ENCODE data around the gene SPAAR. TPM values are rescaled to one million over a fixed set of nuclear protein-coding genes. Genes with fewer than 3 reads are reported as not detected.

Gene SPAAR
- total and polyA plus RNA-seq, 9 of the 15 experiments (the other 6 are each of a cell fraction or from before 2014, with no cell fraction given): not detected

DNA sequence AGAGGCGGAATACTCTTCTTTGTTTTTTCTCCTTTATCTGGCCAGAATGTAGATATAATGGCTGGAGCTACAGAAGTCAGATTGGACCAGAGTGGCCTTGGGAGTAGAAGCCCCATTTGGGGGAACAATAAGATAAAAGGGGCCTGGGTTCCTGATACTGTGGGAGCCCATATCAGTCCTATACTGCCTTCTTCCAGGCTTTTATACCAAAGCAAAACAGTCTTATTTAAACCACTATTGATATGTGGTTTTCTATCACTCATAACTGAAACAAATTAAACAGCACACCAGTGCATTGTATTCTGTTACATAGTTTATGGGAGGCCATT, 14.3 kb downstream of the SPAAR start:
- no peak for FAIRE-seq
- 0% methylated on average over 1 of the region's 1 CpG for WGBS (ENCODE audit: insufficient coverage, low coverage, missing lambda C conversion rate)
- Histone ChIP-seq H2AFZ (ENCODE audit: low read depth, low read length) (peak overlapping the region; percentile 85), H3K9ac (ENCODE audit: insufficient read depth in 1 of 2, low read depth in 2 of 2, low read length in 2 of 2) (peak overlapping the region in 1 of 2 experiments; percentile 93; a peak in 2 of 4 replicates), H3K4me3 (no peak overlapping the region; the same call in 1 of the 2 replicates), H3K27ac (ENCODE audit: extremely low read depth, low read depth, low read length) (peak overlapping the region; percentile 99), H3K27me3 (ENCODE audit: control insufficient read depth in 2 of 2, insufficient read depth in 2 of 2, low read length in 2 of 2) (no peaks in the 10 kb centered on the region), H3K9me3 (replicated peaks; ENCODE audit: control insufficient read depth, insufficient read depth, low read depth, low read length) (no peaks in the 10 kb centered on the region), H3K4me1 (replicated peaks in 1 of 2; ENCODE audit: control insufficient read depth in 2 of 2, insufficient read depth in 2 of 2, low read length in 2 of 2) (peaks cover 18 to 48% of the 10 kb centered on the region in 2 experiments), H3K9me1 (ENCODE audit: control insufficient read depth, insufficient read depth, low read length) (no peaks in the 10 kb centered on the region), H4K20me1 (replicated peaks; ENCODE audit: control insufficient read depth, insufficient read depth, low read length) (no peaks in the 10 kb centered on the region), H3K36me3 (ENCODE audit: control insufficient read depth, insufficient read depth, low read length) (no peaks in the 10 kb centered on the region), H3K4me2 (ENCODE audit: insufficient read depth, low read length) (peak overlapping the region; percentile 68), H3K79me2 (ENCODE audit: control insufficient read depth, insufficient read depth, low read length) (no peaks in the 10 kb centered on the region)
- ChIA-PET CTCF (ENCODE audit: low intra/inter-chr PET ratio) (no interaction called here), POLR2A (interaction anchor here (0.6 to 3.0 kb wide), 6 partner anchors 9 to 262 kb away, joined by 3 to 20 read pairs (median 7); no protein-coding TSS in a partner anchor)
- intact Hi-C loops (cut with micrococcal nuclease): no loop called here
- BruUV-seq (replicated peaks): no TSS peak
- ATAC-seq: peak; percentile 29; the same call in 2 of the 3 replicates
- DNase-seq (ENCODE audit: extremely low read depth in 1 of 4, low spot score in 3 of 4): peak in 1 of 4 experiments; percentile 33
- in situ Hi-C loops (cut with MboI): no loop called here
- TF ChIP-seq TSC22D4 (tag; IDR thresholded peaks at IDR 0.05) (no peak), NONO (IDR thresholded peaks at IDR 0.05; ENCODE audit: low read depth in 2 of 2, low read length in 1 of 2) (no peak), NRF1 (conservative IDR thresholded peaks at IDR 0.05 in 1 of 2, IDR thresholded peaks at IDR 0.05 in 1 of 2) (0 out of 4 replicates have a peak, but pooled peaks of 1 of the 2 experiments have one; percentile 11), PHF8 (IDR thresholded peaks at IDR 0.05; ENCODE audit: borderline replicate concordance, low read length) (0 out of 2 replicates have a peak, but pooled peaks have one; percentile 19), NR2C2 (CRISPR knock-in tag; IDR thresholded peaks at IDR 0.05) (no peak), NR2C2 (tag; IDR thresholded peaks at IDR 0.05) (0 out of 2 replicates have a peak, but pooled peaks have one; percentile 2), ZNF589 (CRISPR knock-in tag; IDR thresholded peaks at IDR 0.05; ENCODE audit: low read depth) (0 out of 2 replicates have a peak, but pooled peaks have one; percentile 29), NCOA1 (IDR thresholded peaks at IDR 0.05; ENCODE audit: low read depth) (no peak), NR4A1 (CRISPR knock-in tag; IDR thresholded peaks at IDR 0.05) (no peak), NR4A1 (tag; IDR thresholded peaks at IDR 0.05) (0 out of 2 replicates have a peak, but pooled peaks have one; percentile 19), ADNP (tag; IDR thresholded peaks at IDR 0.05) (no peak)
- TF ChIP-seq, protein P1, sequence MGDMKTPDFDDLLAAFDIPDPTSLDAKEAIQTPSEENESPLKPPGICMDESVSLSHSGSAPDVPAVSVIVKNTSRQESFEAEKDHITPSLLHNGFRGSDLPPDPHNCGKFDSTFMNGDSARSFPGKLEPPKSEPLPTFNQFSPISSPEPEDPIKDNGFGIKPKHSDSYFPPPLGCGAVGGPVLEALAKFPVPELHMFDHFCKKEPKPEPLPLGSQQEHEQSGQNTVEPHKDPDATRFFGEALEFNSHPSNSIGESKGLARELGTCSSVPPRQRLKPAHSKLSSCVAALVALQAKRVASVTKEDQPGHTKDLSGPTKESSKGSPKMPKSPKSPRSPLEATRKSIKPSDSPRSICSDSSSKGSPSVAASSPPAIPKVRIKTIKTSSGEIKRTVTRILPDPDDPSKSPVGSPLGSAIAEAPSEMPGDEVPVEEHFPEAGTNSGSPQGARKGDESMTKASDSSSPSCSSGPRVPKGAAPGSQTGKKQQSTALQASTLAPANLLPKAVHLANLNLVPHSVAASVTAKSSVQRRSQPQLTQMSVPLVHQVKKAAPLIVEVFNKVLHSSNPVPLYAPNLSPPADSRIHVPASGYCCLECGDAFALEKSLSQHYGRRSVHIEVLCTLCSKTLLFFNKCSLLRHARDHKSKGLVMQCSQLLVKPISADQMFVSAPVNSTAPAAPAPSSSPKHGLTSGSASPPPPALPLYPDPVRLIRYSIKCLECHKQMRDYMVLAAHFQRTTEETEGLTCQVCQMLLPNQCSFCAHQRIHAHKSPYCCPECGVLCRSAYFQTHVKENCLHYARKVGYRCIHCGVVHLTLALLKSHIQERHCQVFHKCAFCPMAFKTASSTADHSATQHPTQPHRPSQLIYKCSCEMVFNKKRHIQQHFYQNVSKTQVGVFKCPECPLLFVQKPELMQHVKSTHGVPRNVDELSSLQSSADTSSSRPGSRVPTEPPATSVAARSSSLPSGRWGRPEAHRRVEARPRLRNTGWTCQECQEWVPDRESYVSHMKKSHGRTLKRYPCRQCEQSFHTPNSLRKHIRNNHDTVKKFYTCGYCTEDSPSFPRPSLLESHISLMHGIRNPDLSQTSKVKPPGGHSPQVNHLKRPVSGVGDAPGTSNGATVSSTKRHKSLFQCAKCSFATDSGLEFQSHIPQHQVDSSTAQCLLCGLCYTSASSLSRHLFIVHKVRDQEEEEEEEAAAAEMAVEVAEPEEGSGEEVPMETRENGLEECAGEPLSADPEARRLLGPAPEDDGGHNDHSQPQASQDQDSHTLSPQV (IDR thresholded peaks at IDR 0.05): peak; percentile 79; the same call in 1 of the 2 replicates

All from K562 (cell line).